Measurements from ENCODE around the gene LZTS3. TPM values are rescaled to one million over a fixed set of nuclear protein-coding genes. Genes with fewer than 3 reads are reported as not detected.

LZTS3 gene
- total and polyA plus RNA-seq, 2 of the 8 experiments (the other 6 are each of a cell fraction or from before 2014, with no cell fraction given), result 31.8 to 33.5 TPM

DNA sequence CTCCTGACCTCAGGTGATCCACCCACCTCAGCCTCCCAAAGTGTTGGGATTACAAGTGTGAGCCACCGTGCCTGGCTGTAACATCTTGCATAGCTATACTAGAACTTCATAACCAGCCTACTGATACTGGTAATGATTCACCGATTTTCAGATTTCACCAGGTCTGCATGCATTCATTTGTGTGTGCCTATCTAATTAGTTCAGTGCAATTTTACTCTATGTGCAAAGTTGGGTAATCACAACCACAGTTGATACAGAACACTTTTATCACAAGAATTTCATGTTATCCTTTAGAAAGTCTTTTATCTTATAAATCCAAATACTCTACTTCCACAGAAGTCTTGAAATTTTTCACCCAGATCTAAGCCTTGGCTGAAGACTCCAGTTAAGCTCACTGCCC is 35.9 kb downstream of the LZTS3 start:
- Histone ChIP-seq H3K36me3 (ENCODE audit: control insufficient read depth in 2 of 4, insufficient read depth in 4 of 4, low read length in 3 of 4) (no peaks in the 10 kb centered on the region), H4K5ac (ENCODE audit: insufficient read length, low read depth, low read length) (no peak overlapping the region), H3K79me2 (ENCODE audit: control insufficient read depth in 1 of 2, insufficient read depth in 2 of 2, low read length in 2 of 2) (no peaks in the 10 kb centered on the region), H3K23ac (ENCODE audit: insufficient read length) (no peak overlapping the region), H3K4ac (replicated peaks; ENCODE audit: insufficient read length, low read depth, low read length) (no peak overlapping the region), H3K27ac (ENCODE audit: low read depth, low read length) (no peak overlapping the region), H4K91ac (replicated peaks; ENCODE audit: insufficient read length, low read length) (no peak overlapping the region), H2AK5ac (ENCODE audit: low read depth, low read length) (no peak overlapping the region), H3K56ac (replicated peaks; ENCODE audit: insufficient read length, low read depth, low read length) (no peak overlapping the region), H3K23me2 (ENCODE audit: low read depth, low read length) (no peaks in the 10 kb centered on the region), H4K8ac (ENCODE audit: extremely low read depth, insufficient read depth, low read length) (no peak overlapping the region), H3K18ac (ENCODE audit: extremely low read depth, low read length) (no peak overlapping the region), H3K4me2 (ENCODE audit: insufficient read depth in 1 of 2, low read depth in 2 of 2, low read length in 2 of 2) (no peak overlapping the region), H3K27me3 (replicated peaks in 1 of 4; ENCODE audit: control insufficient read depth in 3 of 4, extremely low read depth in 1 of 4, insufficient read depth in 3 of 4, low read length in 3 of 4) (no peaks in the 10 kb centered on the region), H2BK15ac (ENCODE audit: low read length) (no peak overlapping the region), H4K20me1 (replicated peaks in 1 of 2; ENCODE audit: control insufficient read depth in 1 of 2, insufficient read depth in 2 of 2, low read length in 2 of 2) (peaks cover 0 to 2% of the 10 kb centered on the region in 2 experiments), H3K4me3 (ENCODE audit: extremely low read depth in 1 of 4, insufficient read depth in 2 of 4, low read depth in 3 of 4, low read length in 4 of 4) (no peak overlapping the region), H2BK12ac (ENCODE audit: low read depth, low read length) (no peak overlapping the region), H3K9me3 (ENCODE audit: insufficient read depth in 2 of 2, low read depth in 1 of 2, low read length in 1 of 2) (no peaks in the 10 kb centered on the region), H2BK20ac (ENCODE audit: low read length) (no peak overlapping the region), H3K79me1 (ENCODE audit: low read depth, low read length) (no peaks in the 10 kb centered on the region), H2BK5ac (ENCODE audit: low read depth, low read length) (no peak overlapping the region), H2BK120ac (replicated peaks; ENCODE audit: low read depth, low read length) (no peak overlapping the region), H2AFZ (ENCODE audit: low read length) (no peak overlapping the region), H3K14ac (ENCODE audit: insufficient read length) (no peak overlapping the region), H3K9ac (replicated peaks in 1 of 4; ENCODE audit: extremely low read depth in 1 of 4, low read depth in 3 of 4, low read length in 3 of 4) (no peak overlapping the region), H3K4me1 (replicated peaks in 1 of 4; ENCODE audit: control insufficient read depth in 3 of 4, insufficient read depth in 4 of 4, low read length in 3 of 4) (no peaks in the 10 kb centered on the region)
- FAIRE-seq, result no peak
- WGBS, 2 experiments (ENCODE audit: extremely low coverage in 1 of 2, insufficient coverage in 1 of 2, insufficient read length in 1 of 2, insufficient replicate concordance in 2 of 2, low coverage in 1 of 2, low lambda C conversion rate in 2 of 2, missing lambda C conversion rate in 1 of 2), result 100% methylated on average over 2 of the region's 2 CpGs; no CpG with 5 or more reads in 1 of the 2 experiments
- ChIA-PET POLR2A (ENCODE audit: partially characterized antibody) (interaction anchor here (1.0 kb wide), 1 partner anchor 13 kb away, joined by 3 read pairs; no protein-coding TSS in a partner anchor), CTCF (ENCODE audit: partially characterized antibody) (interaction anchor here (1.1 to 1.4 kb wide), 4 partner anchors 11 to 145 kb away, joined by 3 to 4 read pairs (median 3); no protein-coding TSS in a partner anchor)
- no peak for DNase-seq (ENCODE audit: low read depth in 1 of 2, low spot score in 2 of 2)
- TF ChIP-seq CHD1 (IDR thresholded peaks at IDR 0.05; ENCODE audit: low read depth, low read length) (no peak), JUN (IDR thresholded peaks at IDR 0.05; ENCODE audit: low read depth, low read length) (no peak), SIX5 (IDR thresholded peaks at IDR 0.05; ENCODE audit: low read depth, low read length) (no peak), EZH2 (IDR thresholded peaks at IDR 0.05; ENCODE audit: low read depth, low read length, severe bottlenecking) (no peak), KDM1A (IDR thresholded peaks at IDR 0.05; ENCODE audit: borderline replicate concordance, low read length) (no peak), SAP30 (IDR thresholded peaks at IDR 0.05; ENCODE audit: insufficient read depth, insufficient replicate concordance, low read length) (no peak), SP1 (IDR thresholded peaks at IDR 0.05; ENCODE audit: low read depth, low read length) (no peak), TBP (IDR thresholded peaks at IDR 0.05; ENCODE audit: low read depth, low read length) (no peak), GABPA (IDR thresholded peaks at IDR 0.05; ENCODE audit: borderline replicate concordance, insufficient read depth, low read length) (no peak), BCL11A (IDR thresholded peaks at IDR 0.05; ENCODE audit: low read depth in 2 of 2, low read length in 2 of 2) (no peak), GTF2F1 (IDR thresholded peaks at IDR 0.05; ENCODE audit: borderline replicate concordance, low read depth, low read length) (no peak), SIN3A (conservative IDR thresholded peaks at IDR 0.05 in 1 of 2, IDR thresholded peaks at IDR 0.05 in 1 of 2; ENCODE audit: low read depth in 1 of 2, low read length in 2 of 2) (no peak), FOSL1 (IDR thresholded peaks at IDR 0.05; ENCODE audit: insufficient read depth, low read depth, low read length) (no peak)
- TF ChIP-seq, protein P1, sequence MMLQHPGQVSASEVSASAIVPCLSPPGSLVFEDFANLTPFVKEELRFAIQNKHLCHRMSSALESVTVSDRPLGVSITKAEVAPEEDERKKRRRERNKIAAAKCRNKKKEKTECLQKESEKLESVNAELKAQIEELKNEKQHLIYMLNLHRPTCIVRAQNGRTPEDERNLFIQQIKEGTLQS (IDR thresholded peaks at IDR 0.05; ENCODE audit: insufficient read depth, low read depth, low read length), result no peak

Data from H1 (cell line).